ENCODE data around the gene LAMB4. TPM values are rescaled to one million over a fixed set of nuclear protein-coding genes. Genes with fewer than 3 reads are reported as not detected.

LAMB4 gene
- total RNA-seq, 4 donors from 2014 or later = 2.0 to 28.2 (median 8.8) TPM

- Histone ChIP-seq H3K27ac (no peak overlapping the region), H3K36me3 (no peaks in the 10 kb centered on the region), H3K9me3 (no peaks in the 10 kb centered on the region), H3K27me3 (peaks cover 0 to 3% (median 0%) of the 10 kb centered on the region in 4 donors), H3K4me1 (peaks cover 3 to 40% (median 6%) of the 10 kb centered on the region in 3 donors), H3K4me3 (no peak overlapping the region)
- intact Hi-C loops (cut with DNase I) = no loop called here
- TF ChIP-seq CTCF (IDR thresholded peaks at IDR 0.05) = no peak
- TF ChIP-seq POLR2A (IDR thresholded peaks at IDR 0.05) = no peak
- 89 to 94% methylated on average over 6 of the region's 6 CpGs for WGBS, 2 donors
- DNase-seq = no peak
These were observed 12.6 kb upstream of the LAMB4 start for GRCh38 chr7:108142675-108143259.

DNA sequence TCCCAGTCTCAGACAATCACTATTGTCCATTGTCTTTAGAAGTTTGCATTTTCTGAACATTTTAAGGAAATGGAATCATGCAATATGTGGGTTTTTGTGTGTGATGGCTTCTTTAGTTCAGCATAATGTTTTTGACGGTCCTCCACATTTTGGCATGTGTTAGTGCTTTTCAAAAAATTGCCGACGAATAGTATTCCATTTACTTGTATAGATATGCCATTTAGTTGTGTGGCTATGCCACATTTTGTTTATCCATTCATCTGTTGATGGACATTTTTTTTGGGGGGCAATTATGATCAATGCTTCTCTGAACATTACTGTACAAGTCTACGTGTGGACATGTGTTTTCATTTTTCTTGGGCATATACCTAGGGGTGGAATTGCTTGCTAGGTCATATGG, 12.0 kb upstream of the LAMB4 start:
- Histone ChIP-seq H3K36me3 (no peaks in the 10 kb centered on the region), H3K27me3 (peaks cover 0 to 3% (median 0%) of the 10 kb centered on the region in 4 donors), H3K27ac (no peak overlapping the region), H3K9me3 (no peaks in the 10 kb centered on the region), H3K4me1 (peaks cover 3 to 40% (median 6%) of the 10 kb centered on the region in 3 donors), H3K4me3 (no peak overlapping the region)
- TF ChIP-seq CTCF (IDR thresholded peaks at IDR 0.05) (no peak), POLR2A (IDR thresholded peaks at IDR 0.05) (no peak)
- DNase-seq = no peak
- intact Hi-C loops (cut with DNase I) = no loop called here
- 93 to 94% methylated on average over 4 of the region's 4 CpGs for WGBS, 2 donors

DNA sequence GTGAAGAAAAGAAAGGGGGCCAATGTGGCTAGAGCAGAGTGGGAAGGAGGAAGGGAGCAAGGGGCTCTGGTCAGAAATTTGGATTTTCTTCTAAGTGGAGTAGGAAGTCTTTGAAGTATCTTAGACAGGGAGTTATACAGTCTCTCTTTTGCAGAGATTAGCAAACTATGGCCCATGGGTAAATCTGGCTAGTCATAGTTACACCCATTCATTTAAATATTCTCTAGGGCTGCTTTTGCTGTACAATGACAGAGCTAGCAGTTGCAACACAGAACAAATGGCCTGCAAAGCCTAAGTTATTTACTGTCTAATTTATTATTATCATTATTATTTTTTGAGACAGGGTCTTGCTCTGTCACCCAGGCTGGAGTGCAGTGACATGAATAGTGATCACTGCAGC, 10.5 kb upstream of the LAMB4 start:
- no peak for DNase-seq
- H3K36me3 ChIP-seq = no peaks in the 10 kb centered on the region
- intact Hi-C loops (cut with DNase I) = no loop called here
- peaks cover 0 to 32% (median 2%) of the 10 kb centered on the region in 3 donors for H3K4me1 ChIP-seq
- peak overlapping the region in 1 of 4 donors; percentile 1 for H3K27ac ChIP-seq
- TF ChIP-seq CTCF (IDR thresholded peaks at IDR 0.05) = no peak
- no peak for TF ChIP-seq POLR2A (IDR thresholded peaks at IDR 0.05)
- no peaks in the 10 kb centered on the region for H3K9me3 ChIP-seq
- H3K4me3 ChIP-seq = no peak overlapping the region
- H3K27me3 ChIP-seq = peaks cover 0 to 3% (median 0%) of the 10 kb centered on the region in 4 donors

- Histone ChIP-seq H3K9me3 (no peaks in the 10 kb centered on the region), H3K27ac (no peak overlapping the region), H3K4me3 (no peak overlapping the region), H3K4me1 (peaks cover 0 to 33% (median 0%) of the 10 kb centered on the region in 3 donors), H3K27me3 (peaks cover 0 to under 1% (median 0%) of the 10 kb centered on the region in 4 donors), H3K36me3 (no peaks in the 10 kb centered on the region)
- no peak for TF ChIP-seq POLR2A (IDR thresholded peaks at IDR 0.05)
- no peak for TF ChIP-seq CTCF (IDR thresholded peaks at IDR 0.05)
- intact Hi-C loops (cut with DNase I) = loop anchor here (10.0 kb wide), 1 partner anchor 254 kb away; no protein-coding TSS in a partner anchor
- DNase-seq = no peak
These were observed 8.8 kb upstream of the LAMB4 start for GRCh38 chr7:108138911-108139310.

GRCh38 chr7:108137993-108138392, 7.8 kb upstream of the LAMB4 start:
- intact Hi-C loops (cut with DNase I) = loop anchor here (10.0 kb wide), 1 partner anchor 253 kb away; no protein-coding TSS in a partner anchor
- 45 to 48% methylated on average over 4 of the region's 4 CpGs for WGBS, 2 donors
- Histone ChIP-seq H3K4me3 (no peak overlapping the region), H3K27ac (no peak overlapping the region), H3K9me3 (no peaks in the 10 kb centered on the region), H3K4me1 (peaks cover 0 to 39% (median 5%) of the 10 kb centered on the region in 3 donors), H3K27me3 (no peaks in the 10 kb centered on the region), H3K36me3 (no peaks in the 10 kb centered on the region)
- DNase-seq = no peak
- TF ChIP-seq POLR2A (IDR thresholded peaks at IDR 0.05) (no peak), CTCF (IDR thresholded peaks at IDR 0.05) (no peak)
